ENCODE measurements around the gene MYLIP. TPM values are rescaled to one million over a fixed set of nuclear protein-coding genes. Genes with fewer than 3 reads are reported as not detected.

Gene MYLIP
- total and polyA plus RNA-seq, 2 of the 13 experiments (the other 11 are each of a cell fraction or from before 2014, with no cell fraction given) = 3.4 to 10.8 TPM

GRCh38 chr6:16126861-16127260, 2.0 kb upstream of the MYLIP start (continued):
- TF ChIP-seq GABPB1 (CRISPR knock-in tag; IDR thresholded peaks at IDR 0.05) (no peak), ZNF589 (CRISPR knock-in tag; conservative IDR thresholded peaks at IDR 0.05) (no peak), ETV6 (CRISPR knock-in tag; conservative IDR thresholded peaks at IDR 0.05) (no peak), HHEX (CRISPR knock-in tag; IDR thresholded peaks at IDR 0.05) (no peak)
- TF ChIP-seq, protein P1, sequence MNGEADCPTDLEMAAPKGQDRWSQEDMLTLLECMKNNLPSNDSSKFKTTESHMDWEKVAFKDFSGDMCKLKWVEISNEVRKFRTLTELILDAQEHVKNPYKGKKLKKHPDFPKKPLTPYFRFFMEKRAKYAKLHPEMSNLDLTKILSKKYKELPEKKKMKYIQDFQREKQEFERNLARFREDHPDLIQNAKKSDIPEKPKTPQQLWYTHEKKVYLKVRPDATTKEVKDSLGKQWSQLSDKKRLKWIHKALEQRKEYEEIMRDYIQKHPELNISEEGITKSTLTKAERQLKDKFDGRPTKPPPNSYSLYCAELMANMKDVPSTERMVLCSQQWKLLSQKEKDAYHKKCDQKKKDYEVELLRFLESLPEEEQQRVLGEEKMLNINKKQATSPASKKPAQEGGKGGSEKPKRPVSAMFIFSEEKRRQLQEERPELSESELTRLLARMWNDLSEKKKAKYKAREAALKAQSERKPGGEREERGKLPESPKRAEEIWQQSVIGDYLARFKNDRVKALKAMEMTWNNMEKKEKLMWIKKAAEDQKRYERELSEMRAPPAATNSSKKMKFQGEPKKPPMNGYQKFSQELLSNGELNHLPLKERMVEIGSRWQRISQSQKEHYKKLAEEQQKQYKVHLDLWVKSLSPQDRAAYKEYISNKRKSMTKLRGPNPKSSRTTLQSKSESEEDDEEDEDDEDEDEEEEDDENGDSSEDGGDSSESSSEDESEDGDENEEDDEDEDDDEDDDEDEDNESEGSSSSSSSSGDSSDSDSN (CRISPR knock-in tag; IDR thresholded peaks at IDR 0.05) = no peak
- TF ChIP-seq, protein P2, sequence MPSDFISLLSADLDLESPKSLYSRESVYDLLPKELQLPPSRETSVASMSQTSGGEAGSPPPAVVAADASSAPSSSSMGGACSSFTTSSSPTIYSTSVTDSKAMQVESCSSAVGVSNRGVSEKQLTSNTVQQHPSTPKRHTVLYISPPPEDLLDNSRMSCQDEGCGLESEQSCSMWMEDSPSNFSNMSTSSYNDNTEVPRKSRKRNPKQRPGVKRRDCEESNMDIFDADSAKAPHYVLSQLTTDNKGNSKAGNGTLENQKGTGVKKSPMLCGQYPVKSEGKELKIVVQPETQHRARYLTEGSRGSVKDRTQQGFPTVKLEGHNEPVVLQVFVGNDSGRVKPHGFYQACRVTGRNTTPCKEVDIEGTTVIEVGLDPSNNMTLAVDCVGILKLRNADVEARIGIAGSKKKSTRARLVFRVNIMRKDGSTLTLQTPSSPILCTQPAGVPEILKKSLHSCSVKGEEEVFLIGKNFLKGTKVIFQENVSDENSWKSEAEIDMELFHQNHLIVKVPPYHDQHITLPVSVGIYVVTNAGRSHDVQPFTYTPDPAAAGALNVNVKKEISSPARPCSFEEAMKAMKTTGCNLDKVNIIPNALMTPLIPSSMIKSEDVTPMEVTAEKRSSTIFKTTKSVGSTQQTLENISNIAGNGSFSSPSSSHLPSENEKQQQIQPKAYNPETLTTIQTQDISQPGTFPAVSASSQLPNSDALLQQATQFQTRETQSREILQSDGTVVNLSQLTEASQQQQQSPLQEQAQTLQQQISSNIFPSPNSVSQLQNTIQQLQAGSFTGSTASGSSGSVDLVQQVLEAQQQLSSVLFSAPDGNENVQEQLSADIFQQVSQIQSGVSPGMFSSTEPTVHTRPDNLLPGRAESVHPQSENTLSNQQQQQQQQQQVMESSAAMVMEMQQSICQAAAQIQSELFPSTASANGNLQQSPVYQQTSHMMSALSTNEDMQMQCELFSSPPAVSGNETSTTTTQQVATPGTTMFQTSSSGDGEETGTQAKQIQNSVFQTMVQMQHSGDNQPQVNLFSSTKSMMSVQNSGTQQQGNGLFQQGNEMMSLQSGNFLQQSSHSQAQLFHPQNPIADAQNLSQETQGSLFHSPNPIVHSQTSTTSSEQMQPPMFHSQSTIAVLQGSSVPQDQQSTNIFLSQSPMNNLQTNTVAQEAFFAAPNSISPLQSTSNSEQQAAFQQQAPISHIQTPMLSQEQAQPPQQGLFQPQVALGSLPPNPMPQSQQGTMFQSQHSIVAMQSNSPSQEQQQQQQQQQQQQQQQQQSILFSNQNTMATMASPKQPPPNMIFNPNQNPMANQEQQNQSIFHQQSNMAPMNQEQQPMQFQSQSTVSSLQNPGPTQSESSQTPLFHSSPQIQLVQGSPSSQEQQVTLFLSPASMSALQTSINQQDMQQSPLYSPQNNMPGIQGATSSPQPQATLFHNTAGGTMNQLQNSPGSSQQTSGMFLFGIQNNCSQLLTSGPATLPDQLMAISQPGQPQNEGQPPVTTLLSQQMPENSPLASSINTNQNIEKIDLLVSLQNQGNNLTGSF (CRISPR knock-in tag; IDR thresholded peaks at IDR 0.05) = no peak
- TF ChIP-seq, protein P3, sequence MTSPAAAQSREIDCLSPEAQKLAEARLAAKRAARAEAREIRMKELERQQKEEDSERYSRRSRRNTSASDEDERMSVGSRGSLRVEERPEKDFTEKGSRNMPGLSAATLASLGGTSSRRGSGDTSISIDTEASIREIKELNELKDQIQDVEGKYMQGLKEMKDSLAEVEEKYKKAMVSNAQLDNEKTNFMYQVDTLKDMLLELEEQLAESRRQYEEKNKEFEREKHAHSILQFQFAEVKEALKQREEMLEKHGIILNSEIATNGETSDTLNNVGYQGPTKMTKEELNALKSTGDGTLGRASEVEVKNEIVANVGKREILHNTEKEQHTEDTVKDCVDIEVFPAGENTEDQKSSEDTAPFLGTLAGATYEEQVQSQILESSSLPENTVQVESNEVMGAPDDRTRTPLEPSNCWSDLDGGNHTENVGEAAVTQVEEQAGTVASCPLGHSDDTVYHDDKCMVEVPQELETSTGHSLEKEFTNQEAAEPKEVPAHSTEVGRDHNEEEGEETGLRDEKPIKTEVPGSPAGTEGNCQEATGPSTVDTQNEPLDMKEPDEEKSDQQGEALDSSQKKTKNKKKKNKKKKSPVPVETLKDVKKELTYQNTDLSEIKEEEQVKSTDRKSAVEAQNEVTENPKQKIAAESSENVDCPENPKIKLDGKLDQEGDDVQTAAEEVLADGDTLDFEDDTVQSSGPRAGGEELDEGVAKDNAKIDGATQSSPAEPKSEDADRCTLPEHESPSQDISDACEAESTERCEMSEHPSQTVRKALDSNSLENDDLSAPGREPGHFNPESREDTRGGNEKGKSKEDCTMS (CRISPR knock-in tag; conservative IDR thresholded peaks at IDR 0.05) = no peak
